Hepatocyte (in vitro differentiated cells): Measurements from ENCODE around the gene INTS6.

ENCODE experiments used
- CTCF ChIP-seq: fragments of 200-600 bp; sonication (generic); IDR thresholded peaks from 2 replicates; pipeline ENCODE4 v1.5.1; 2016; ENCODE audit warnings: antibody characterized with exemption, mild to moderate bottlenecking; ENCODE audit not compliant: poor library complexity
- EZH2 ChIP-seq: fragments of 200-600 bp; sonication (generic); IDR thresholded peaks from 2 replicates; pipeline ENCODE4 v1.6.1; 2016; ENCODE audit warnings: antibody characterized with exemption, mild to moderate bottlenecking, borderline replicate concordance
- EZH2phosphoT487 ChIP-seq: fragments of 200-600 bp; sonication (generic); IDR thresholded peaks from one replicate; pipeline ENCODE4 v1.6.1; 2018; ENCODE audit warnings: antibody characterized with exemption, mild to moderate bottlenecking, low read depth, moderate library complexity; ENCODE audit not compliant: unreplicated experiment, severe bottlenecking

- TF ChIP-seq EZH2 (no peak), CTCF (no peak), EZH2phosphoT487 (no peak)
Measured at GRCh38 chr13:51360489-51360888, 92.3 kb downstream of the INTS6 start.
